ENCODE data around the gene PLK5.
"Not testable (repeated sequence)": the region's sequence is repeated elsewhere in the genome, so short reads cannot be mapped to it uniquely, and the experiment has no call there.

Gene PLK5, protein sequence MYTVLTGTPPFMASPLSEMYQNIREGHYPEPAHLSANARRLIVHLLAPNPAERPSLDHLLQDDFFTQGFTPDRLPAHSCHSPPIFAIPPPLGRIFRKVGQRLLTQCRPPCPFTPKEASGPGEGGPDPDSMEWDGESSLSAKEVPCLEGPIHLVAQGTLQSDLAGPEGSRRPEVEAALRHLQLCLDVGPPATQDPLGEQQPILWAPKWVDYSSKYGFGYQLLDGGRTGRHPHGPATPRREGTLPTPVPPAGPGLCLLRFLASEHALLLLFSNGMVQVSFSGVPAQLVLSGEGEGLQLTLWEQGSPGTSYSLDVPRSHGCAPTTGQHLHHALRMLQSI

GRCh38 chr19:1523412-1524286, at the start of gene PLK5:
Gene PLK5 (plus strand): TSS chr19:1524077. CDS start chr19:1526997, 2,920 bp downstream.
- Histone ChIP-seq H3K4me1 (ENCODE audit: control insufficient read depth, insufficient read depth, low read length) (no peaks in the 10 kb centered on the region), H3K36me3 (ENCODE audit: control insufficient read depth, insufficient read depth, low read length) (no peaks in the 10 kb centered on the region), H3K27me3 (ENCODE audit: control insufficient read depth, insufficient read depth, low read length) (peaks cover 41% of the 10 kb centered on the region), H3K9ac (ENCODE audit: low read length) (no peak within 1 kb of the TSS), H3K4me3 (ENCODE audit: low read length) (no peak within 1 kb of the TSS), H3K9me3 (ENCODE audit: control insufficient read depth, low read length) (no peaks in the 10 kb centered on the region)

DNA sequence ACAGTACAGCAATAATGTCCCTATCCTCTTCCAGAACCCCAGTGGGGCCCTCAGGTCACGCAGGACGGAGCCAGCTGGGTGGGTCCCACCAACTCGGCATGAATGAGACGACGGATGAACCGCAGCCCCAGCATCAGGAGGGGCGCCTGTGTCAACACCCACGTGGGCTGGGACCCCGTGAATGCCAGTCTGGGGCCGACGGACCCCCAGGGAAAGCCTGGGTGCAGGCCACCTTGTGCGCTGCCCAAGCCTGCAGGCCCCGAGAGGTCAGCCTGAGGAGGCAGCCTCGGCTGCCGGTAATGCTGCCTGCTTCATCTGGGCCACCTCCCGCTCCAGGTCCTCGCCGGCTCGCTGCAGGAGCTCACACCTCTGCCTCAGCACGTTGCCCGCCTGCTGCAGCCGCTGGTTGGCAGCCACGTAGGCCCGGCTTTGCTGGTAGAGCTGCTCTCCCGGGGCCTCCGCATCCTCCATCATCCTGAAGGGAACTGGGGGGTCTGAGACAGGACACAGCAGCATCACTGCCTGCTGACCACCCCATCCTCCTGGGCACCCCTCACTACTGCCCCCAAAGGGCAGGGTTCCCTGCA, 49.0 kb upstream of the PLK5 start:
- Histone ChIP-seq H3K4me1 (ENCODE audit: control insufficient read depth, insufficient read depth, low read length) (peaks cover 24% of the 10 kb centered on the region), H3K4me3 (ENCODE audit: low read length) (no peak overlapping the region), H3K36me3 (ENCODE audit: control insufficient read depth, insufficient read depth, low read length) (no peaks in the 10 kb centered on the region), H3K9me3 (ENCODE audit: control insufficient read depth, low read length) (no peaks in the 10 kb centered on the region), H3K9ac (ENCODE audit: low read length) (no peak overlapping the region), H3K27me3 (ENCODE audit: control insufficient read depth, insufficient read depth, low read length) (peaks cover 40% of the 10 kb centered on the region)

GRCh38 chr19:1475751-1476437, 48.0 kb upstream of the PLK5 start:
- no peak overlapping the region for H3K4me3 ChIP-seq (ENCODE audit: low read length)
- H3K4me1 ChIP-seq (ENCODE audit: control insufficient read depth, insufficient read depth, low read length), result peaks cover 14% of the 10 kb centered on the region
- H3K9ac ChIP-seq (ENCODE audit: low read length), result no peak overlapping the region
- no peaks in the 10 kb centered on the region for H3K36me3 ChIP-seq (ENCODE audit: control insufficient read depth, insufficient read depth, low read length)
- H3K27me3 ChIP-seq (ENCODE audit: control insufficient read depth, insufficient read depth, low read length), result peaks cover 30% of the 10 kb centered on the region
- no peaks in the 10 kb centered on the region for H3K9me3 ChIP-seq (ENCODE audit: control insufficient read depth, low read length)

GRCh38 chr19:1477056-1477455, 46.8 kb upstream of the PLK5 start:
- H3K9me3 ChIP-seq (ENCODE audit: control insufficient read depth, low read length); H3K4me3 ChIP-seq (ENCODE audit: low read length); H3K9ac ChIP-seq (ENCODE audit: low read length); H3K36me3 ChIP-seq (ENCODE audit: control insufficient read depth, insufficient read depth, low read length); H3K4me1 ChIP-seq (ENCODE audit: control insufficient read depth, insufficient read depth, low read length): not testable (repeated sequence)
- peaks cover 18% of the 10 kb centered on the region for H3K27me3 ChIP-seq (ENCODE audit: control insufficient read depth, insufficient read depth, low read length)

DNA sequence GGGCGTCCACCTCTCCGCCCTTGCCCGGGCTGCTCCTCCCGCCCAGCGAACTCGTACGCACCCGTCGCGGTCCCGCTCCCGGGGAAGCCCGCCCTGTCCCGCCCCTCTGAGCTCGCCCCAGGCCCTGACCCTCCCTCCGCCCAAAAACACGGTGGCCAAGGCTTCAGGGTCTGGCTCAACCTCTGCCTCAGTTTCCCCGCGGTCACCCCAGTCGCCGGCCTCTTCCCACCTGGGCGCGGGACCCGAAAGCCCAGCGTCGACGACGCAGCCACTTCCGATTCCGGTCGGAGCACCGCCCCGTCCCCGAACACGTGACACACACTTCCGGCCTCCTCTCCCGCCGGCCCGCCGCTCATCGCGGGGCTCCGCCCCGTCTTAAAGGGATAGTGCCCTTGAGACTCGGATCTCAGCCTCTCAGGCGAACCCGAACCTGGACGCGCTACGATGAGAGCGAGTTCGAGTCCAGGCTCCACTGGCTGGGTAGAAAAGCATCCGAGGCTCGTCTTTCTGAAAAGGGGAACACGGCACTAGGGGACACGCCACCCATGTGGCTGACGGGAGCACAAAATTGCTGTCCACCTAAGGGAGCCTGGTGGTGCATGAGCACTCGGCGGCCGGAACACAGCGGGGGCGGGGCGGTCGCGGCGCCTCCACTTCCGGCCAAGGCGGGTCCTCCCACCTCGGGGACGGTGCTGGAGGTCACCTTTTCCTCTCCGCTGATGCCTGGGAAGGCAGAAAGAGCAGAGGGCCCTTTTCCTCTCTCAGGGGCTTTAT, 44.8 kb upstream of the PLK5 start, which contains the start of gene C19orf25:
C19orf25 (minus strand) TSS at position 282 of the 774 bp plus-strand sequence. CDS start 312 bp downstream, outside the sequence.
- Histone ChIP-seq H3K4me3 (ENCODE audit: low read length) (peak within 1 kb of the TSS; percentile 34), H3K4me1 (ENCODE audit: control insufficient read depth, insufficient read depth, low read length) (no peaks in the 10 kb centered on the region), H3K9ac (ENCODE audit: low read length) (peak within 1 kb of the TSS; percentile 82), H3K36me3 (ENCODE audit: control insufficient read depth, insufficient read depth, low read length) (no peaks in the 10 kb centered on the region), H3K9me3 (ENCODE audit: control insufficient read depth, low read length) (no peaks in the 10 kb centered on the region), H3K27me3 (ENCODE audit: control insufficient read depth, insufficient read depth, low read length) (no peaks in the 10 kb centered on the region)

DNA sequence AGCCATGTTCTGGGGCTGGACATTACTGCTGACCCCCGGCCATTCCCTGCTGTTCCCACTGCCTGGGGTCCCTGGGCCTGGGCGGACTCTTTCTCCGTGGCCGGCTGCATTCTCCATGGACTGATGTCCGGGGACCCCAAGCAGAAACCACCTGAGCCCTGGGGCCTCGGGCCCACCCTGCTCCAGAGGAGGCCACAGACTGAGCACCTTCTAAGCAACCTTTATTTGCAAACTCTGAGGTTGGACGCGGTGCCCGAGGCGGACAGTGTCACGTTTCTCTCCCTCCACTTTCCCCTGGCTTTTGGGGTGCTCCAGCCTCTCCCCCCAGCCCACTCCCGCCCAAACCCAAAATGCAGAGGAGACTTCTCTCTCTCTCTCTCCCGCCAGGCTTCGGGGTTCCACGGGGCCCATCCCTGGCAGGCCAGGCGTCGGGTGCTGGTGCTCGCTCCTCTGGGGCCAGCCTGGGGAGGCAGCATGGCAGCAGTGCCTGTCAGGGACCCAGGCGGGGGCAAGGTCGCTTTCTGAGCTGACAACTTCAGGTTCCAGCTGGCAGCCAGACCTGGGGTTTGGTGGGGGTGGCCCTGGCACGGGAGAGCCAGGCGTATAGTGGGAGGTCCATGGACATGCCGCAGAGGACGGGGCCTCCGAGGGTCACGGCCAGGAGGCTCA, 42.5 kb upstream of the PLK5 start:
- Histone ChIP-seq H3K9me3 (ENCODE audit: control insufficient read depth, low read length) (no peaks in the 10 kb centered on the region), H3K4me3 (ENCODE audit: low read length) (no peak overlapping the region), H3K27me3 (ENCODE audit: control insufficient read depth, insufficient read depth, low read length) (no peaks in the 10 kb centered on the region), H3K4me1 (ENCODE audit: control insufficient read depth, insufficient read depth, low read length) (no peaks in the 10 kb centered on the region), H3K9ac (ENCODE audit: low read length) (no peak overlapping the region), H3K36me3 (ENCODE audit: control insufficient read depth, insufficient read depth, low read length) (no peaks in the 10 kb centered on the region)

GRCh38 chr19:1481893-1482360, 42.0 kb upstream of the PLK5 start:
- no peaks in the 10 kb centered on the region for H3K4me1 ChIP-seq (ENCODE audit: control insufficient read depth, insufficient read depth, low read length)
- H3K9me3 ChIP-seq (ENCODE audit: control insufficient read depth, low read length), result no peaks in the 10 kb centered on the region
- H3K36me3 ChIP-seq (ENCODE audit: control insufficient read depth, insufficient read depth, low read length), result no peaks in the 10 kb centered on the region
- no peaks in the 10 kb centered on the region for H3K27me3 ChIP-seq (ENCODE audit: control insufficient read depth, insufficient read depth, low read length)
- H3K4me3 ChIP-seq (ENCODE audit: low read length), result no peak overlapping the region
- H3K9ac ChIP-seq (ENCODE audit: low read length), result no peak overlapping the region

- Histone ChIP-seq H3K9ac (ENCODE audit: low read length) (no peak overlapping the region), H3K4me1 (ENCODE audit: control insufficient read depth, insufficient read depth, low read length) (no peaks in the 10 kb centered on the region), H3K27me3 (ENCODE audit: control insufficient read depth, insufficient read depth, low read length) (no peaks in the 10 kb centered on the region), H3K4me3 (ENCODE audit: low read length) (no peak overlapping the region), H3K36me3 (ENCODE audit: control insufficient read depth, insufficient read depth, low read length) (no peaks in the 10 kb centered on the region), H3K9me3 (ENCODE audit: control insufficient read depth, low read length) (no peaks in the 10 kb centered on the region)
Observed at GRCh38 chr19:1482361-1483130, 41.3 kb upstream of the PLK5 start.

DNA sequence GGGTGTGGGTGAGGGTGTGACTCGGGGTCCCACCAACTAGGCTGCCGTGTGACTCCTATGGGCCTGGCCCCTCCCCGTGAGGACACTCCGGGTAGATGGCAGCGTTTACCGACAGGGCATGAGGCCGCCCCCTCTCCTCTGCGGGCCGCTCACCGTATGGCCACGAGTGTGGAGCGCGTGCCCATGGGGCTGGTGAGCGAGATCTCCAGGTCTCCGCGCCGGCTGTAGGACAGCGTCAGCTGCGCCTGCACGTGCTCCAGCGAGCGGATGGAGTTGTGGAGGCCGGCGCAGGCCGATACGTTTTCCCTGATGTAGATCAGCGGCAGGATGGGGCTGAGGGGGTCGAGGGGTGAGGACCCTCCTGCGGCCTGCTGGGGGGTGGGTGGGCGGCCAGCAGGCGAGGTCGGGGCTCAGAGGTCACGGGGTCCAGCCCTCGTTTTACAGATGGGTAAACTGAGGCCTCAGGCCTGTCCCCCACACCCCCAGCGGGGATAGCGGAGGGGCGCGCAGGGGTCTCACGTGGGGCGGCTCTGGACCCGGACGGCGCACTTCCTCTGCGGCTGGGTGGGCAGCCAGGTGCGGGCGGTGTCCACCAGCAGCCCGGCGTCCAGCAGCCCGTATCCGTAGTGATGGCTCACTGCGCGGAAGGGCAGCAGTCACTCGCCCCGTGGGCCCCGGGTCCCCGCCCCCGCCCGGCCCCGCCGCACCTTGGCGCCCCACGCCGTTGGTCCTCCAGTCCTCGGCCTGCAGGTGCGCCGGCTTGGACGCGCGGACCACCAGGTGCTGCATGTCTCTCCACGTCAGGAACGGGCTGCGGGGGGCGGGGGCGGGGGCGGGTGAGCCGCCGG, 40.5 kb upstream of the PLK5 start:
- H3K4me1 ChIP-seq (ENCODE audit: control insufficient read depth, insufficient read depth, low read length), result no peaks in the 10 kb centered on the region
- H3K27me3 ChIP-seq (ENCODE audit: control insufficient read depth, insufficient read depth, low read length), result no peaks in the 10 kb centered on the region
- H3K9me3 ChIP-seq (ENCODE audit: control insufficient read depth, low read length), result no peaks in the 10 kb centered on the region
- no peak overlapping the region for H3K4me3 ChIP-seq (ENCODE audit: low read length)
- H3K9ac ChIP-seq (ENCODE audit: low read length), result no peak overlapping the region
- no peaks in the 10 kb centered on the region for H3K36me3 ChIP-seq (ENCODE audit: control insufficient read depth, insufficient read depth, low read length)

GRCh38 chr19:1483979-1484428, 39.9 kb upstream of the PLK5 start:
- no peaks in the 10 kb centered on the region for H3K9me3 ChIP-seq (ENCODE audit: control insufficient read depth, low read length)
- H3K4me1 ChIP-seq (ENCODE audit: control insufficient read depth, insufficient read depth, low read length), result no peaks in the 10 kb centered on the region
- no peak overlapping the region for H3K4me3 ChIP-seq (ENCODE audit: low read length)
- no peak overlapping the region for H3K9ac ChIP-seq (ENCODE audit: low read length)
- H3K36me3 ChIP-seq (ENCODE audit: control insufficient read depth, insufficient read depth, low read length), result no peaks in the 10 kb centered on the region
- no peaks in the 10 kb centered on the region for H3K27me3 ChIP-seq (ENCODE audit: control insufficient read depth, insufficient read depth, low read length)
